ENCODE measurements around the gene TMCC3.
"Not testable (repeated sequence)": the region's sequence is repeated elsewhere in the genome, so short reads cannot be mapped to it uniquely, and the experiment has no call there.

The TMCC3 gene, protein sequence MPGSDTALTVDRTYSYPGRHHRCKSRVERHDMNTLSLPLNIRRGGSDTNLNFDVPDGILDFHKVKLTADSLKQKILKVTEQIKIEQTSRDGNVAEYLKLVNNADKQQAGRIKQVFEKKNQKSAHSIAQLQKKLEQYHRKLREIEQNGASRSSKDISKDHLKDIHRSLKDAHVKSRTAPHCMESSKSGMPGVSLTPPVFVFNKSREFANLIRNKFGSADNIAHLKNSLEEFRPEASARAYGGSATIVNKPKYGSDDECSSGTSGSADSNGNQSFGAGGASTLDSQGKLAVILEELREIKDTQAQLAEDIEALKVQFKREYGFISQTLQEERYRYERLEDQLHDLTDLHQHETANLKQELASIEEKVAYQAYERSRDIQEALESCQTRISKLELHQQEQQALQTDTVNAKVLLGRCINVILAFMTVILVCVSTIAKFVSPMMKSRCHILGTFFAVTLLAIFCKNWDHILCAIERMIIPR

DNA sequence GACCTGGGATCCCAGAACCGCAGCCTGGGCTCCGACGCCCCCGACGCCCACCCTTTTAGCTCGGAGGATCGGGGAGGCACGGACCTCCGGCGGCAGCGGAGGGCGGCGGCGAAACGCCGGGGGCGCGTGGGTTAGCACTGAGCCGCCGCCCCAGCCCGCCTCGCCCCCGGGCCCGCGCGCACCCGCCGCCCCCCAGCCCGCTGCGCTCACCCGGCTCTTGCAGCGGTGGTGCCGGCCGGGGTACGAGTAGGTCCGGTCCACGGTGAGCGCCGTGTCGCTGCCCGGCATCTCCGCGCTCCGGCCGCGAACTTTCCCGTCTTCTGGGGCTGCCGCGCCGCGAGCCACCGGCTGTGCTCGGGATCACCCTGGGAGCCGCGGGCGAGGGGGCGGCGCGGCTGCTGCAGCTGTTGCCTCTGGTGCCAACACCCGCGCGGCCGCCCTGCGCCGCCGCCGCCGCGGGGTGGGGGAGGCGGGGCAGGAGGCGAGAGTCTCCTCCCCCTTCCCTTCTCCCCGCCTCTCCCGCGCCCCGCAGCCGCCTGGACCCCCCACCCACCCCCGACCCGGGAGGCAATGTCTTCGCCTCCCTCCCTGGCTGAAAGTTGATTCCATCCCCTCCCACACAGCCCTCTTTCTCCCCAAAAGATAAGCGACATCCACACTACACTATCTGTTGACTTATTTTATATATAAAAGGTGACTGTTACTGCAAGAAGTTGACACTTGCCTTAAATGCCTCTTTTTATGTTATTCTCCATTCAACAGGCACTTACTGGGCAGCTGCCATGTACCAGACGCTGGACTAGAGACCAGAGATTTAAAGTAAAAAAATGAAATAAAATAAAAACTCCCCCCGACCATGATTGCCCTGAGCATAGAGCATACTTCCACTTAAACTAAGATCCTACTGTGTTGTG lies at the start of gene TMCC3:
TMCC3 (minus strand) TSS at position 415 of the 914 bp plus-strand sequence; CDS start at position 288, 127 bp downstream.
- DNase-seq (ENCODE audit: low read depth), result no peak

DNA sequence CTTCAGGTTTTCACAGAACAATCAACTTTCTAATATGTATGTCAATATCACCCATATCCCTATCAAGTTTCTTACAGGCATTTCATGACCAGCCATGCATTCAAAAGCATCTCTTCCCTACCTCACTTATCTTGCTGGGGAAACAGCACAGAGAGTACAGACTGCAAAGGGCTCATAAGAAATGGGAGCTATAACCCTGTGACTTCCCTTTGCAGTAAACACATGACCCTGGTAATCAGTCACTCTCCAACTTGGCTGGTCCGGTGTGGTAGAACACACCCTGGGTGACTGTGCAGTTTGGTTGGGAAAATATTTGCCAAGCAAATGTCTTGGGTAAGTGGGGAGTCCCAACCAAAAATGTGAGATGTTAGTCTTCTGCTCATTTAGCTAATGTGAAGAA lies 49.4 kb upstream of the TMCC3 start:
- DNase-seq (ENCODE audit: low read depth), result no peak

DNA sequence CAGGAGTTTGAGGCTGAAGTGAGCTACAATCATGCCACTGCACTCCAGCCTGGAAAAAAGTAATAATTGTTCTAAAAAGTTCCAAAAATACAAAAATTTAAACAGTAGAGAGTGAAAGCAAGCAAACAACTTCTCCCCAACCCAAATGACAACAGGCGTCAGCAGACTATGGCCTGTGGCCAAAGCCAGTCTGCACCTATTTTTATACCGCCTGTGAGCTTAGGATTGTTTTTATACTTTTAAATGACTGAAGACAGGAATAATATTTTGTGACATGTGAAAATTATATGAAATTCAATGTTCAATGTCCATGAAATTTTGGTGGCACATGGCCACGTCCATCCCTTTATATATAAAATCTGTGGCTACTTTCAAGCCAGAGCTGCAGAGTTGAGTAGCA lies 48.2 kb upstream of the TMCC3 start:
- DNase-seq (ENCODE audit: low read depth), result no peak

DNA sequence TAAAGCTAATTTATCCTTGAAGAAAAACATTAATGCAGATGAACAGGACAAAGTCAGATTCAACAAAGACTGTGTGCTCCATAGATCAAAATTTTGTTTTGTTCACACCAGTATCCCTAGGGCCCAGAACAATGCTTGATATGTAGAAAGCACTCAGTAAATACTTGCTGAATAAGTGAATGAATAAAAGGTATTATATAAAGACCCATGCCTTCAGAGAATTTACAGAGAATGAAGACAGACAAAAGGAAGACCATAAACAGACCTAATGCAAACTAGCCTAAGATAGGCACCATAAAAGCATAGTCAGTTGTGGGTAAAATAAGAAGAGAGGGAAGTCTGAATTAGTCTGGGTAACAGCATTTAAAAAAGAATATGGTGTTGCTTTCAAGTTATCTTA lies 47.3 kb upstream of the TMCC3 start:
- DNase-seq (ENCODE audit: low read depth), result no peak

DNA sequence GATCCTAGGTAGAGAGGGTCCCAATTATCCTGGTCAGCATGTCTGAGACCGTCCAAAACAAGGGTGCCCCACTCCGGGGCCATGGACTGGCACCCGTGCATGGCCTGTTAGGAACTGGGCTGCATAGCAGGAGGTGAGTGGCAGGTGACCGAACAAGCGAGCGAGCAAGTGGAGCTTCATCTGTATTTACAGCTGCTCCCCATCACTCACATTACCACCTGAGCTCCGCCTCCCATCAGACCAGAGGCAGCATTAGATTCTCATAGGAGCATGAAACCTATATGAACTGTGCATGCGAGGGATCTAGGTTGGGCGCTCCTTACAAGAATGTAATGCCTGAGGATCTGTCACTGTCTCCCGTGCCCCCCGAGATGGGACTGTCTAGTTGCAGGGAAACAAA lies 44.4 kb upstream of the TMCC3 start:
- DNase-seq (ENCODE audit: low read depth), result no peak

DNA sequence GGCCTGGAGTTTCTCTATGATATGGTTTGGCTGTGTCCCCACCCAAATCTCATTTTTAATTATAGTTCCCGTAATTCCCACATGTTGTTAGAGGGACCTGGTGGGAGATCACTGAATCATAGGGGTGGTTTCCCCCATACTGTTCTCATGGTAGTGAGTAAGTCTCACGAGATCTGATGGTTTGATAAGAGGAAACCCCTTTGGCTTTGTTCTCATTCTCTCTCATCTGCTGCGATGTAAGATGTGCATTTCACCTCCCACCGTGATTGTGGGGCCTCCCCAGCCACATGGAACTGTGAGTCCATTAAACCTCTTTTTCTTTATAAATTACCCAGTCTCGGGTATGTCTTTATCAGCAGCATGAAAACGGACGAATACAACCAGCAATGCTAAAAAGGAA lies 42.5 kb upstream of the TMCC3 start:
- not testable (repeated sequence) for DNase-seq (ENCODE audit: low read depth)

DNA sequence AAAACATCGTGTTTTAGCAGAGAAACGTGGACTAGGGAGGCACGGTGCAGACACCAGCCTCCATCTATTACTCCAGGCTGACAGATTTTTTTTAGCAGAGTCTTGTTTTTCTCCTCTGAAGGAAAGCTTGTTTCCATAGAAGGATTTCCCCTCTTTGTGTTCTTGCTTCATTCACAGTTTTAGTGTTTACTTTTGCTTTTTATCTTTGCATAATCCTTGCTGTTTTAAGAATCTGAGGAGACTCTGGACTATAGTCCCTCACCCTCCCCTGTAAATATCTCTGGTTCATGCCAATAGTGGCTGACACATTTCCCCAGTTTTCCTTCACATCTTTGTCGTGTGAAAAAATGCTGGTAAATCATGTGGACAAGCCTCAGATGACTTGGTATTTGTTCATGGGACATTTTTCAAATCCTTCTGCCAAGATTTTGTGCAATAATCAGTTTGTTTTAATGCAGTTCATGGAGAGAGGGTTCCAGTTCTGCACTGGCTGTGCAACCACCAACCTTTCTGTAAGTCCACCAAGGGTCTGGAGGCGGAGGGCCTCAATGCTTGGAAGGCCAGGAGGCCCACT lies 39.9 kb upstream of the TMCC3 start:
- DNase-seq (ENCODE audit: low read depth), result no peak

DNA sequence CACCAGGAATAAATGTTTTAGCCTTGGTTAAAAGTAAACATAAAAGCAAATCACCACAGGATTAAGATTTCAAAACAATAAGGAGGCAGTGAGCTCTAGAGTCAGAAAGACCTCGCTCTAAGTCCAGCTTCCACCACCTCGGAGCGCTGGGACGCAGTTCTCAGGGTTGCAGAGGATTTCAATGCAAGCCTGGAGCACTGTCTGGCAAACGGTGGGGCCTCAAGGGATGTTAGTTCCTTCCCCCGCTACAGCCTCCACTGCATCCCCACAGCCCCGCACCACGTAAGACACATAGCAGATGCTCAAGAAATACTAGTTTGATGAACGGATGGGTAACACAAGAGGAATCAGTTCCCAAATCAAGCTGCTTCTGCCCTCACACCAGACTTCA lies 39.3 kb upstream of the TMCC3 start:
- no peak for DNase-seq (ENCODE audit: low read depth)

DNA sequence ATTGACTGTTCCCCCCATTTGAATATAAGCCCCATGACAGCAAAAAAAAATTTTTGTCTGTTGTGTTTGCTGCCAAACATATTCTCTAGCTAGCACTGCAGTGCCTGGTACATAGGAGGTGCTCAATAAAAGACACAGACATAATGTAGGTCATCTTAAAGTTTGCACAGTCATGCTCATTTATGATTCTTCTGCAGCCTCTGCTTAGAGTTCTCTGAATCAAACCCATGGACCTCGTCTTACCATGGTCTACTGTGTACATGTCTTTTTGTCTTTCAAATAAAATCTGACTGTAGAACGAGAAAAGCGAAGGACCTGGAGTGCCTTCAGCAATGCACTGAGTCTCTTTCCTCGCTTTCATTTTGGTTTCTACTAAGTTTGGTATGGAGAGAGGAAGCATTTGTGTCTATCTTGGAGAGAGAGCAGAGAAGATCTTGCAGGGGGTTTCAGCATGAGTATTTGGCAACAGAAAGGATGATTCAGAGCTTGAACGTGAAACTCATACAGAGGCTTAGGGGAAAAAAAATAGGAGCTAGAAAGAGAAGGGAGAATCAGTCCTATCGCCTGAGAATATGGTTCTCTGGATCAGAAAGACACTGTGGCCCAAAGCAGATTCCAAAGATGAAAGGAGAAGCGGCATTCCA lies 38.8 kb upstream of the TMCC3 start:
- DNase-seq (ENCODE audit: low read depth), result no peak

DNA sequence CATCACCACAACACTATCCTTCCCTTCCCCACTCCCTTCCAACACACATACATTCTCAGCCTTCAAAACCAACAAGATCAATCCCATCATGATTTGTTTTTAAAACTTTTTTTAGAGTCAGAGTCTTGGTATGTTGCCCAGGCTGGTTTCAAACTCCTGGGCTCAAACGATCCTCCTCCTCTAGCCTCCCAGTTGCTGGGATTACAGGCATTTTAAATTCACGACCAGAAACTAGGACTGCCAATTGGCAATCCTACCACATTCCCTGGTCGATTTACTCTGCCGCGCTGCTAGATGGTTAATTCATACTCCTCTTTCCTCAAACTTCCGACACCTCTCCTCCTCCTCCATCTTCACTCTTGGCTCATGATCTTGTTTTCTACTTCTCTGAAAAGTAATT lies 37.5 kb upstream of the TMCC3 start:
- no peak for DNase-seq (ENCODE audit: low read depth)

DNA sequence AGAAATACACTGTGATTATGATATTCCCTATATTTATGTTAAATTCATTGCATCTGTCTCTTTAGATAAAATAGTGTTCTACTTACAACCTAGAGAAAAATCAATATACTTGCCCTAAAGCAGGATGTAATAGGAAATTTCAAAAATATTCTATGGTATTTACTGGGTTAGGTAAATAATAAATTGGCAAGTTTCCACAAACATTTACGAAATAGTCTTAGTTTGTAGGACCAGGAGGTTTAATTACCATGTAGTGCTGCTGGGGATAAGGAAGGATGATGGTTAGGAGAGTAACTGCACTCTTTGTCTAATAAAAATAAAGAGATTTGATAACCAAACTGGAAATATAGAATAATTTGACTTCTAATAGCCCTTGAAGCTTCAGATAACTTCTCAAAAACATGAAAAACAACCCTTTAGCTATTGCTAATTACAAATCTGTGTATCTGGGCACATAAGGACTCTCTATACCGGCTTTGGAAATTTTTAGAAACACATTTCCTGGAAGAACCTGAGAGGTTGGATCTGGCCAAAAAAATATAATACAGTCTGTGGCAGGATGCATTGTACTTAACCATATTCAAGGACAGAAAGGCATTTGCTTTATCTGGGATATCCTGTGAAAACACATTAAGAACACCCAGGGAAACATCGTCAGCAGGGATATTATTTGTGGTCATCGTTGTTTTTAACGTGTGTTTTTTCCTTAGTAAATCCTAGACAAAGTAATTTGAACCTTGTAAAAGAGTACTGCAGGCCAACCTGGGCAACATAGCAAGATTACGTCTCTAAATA lies 36.7 kb upstream of the TMCC3 start:
- no peak for DNase-seq (ENCODE audit: low read depth)

DNA sequence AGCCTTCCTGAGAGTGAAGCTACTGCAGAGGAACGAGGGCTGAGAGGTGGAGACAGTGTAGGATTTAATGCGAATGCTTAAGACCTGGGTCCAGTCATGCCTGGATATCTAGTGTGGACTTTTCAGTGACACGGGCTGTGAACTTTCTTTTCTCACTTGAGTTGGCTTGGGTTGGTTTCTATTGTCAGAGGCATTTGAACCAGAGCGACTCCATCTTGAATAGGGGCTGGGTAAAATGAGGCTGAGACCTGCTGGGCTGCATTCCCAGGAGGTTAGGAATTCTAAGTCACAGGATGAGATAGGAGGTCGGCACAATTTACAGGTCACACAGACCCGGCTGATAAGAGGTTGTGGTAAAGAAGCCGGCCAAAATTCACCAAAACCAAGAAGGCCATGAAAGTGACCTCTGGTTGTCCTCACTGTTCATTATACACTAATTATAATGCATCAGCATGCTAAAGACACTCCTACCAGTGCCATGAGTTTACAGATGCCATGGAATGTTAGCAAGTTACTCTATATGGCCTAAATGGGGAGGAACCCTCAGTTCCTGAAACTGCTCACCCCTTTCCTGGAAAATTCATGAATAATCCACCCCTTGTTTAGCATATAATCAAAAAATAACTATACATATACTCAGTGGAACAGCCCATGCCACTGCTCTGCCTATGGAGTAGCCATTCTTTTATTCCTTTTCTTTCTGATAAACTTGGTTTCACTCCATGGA lies 34.2 kb upstream of the TMCC3 start:
- DNase-seq (ENCODE audit: low read depth), result no peak

DNA sequence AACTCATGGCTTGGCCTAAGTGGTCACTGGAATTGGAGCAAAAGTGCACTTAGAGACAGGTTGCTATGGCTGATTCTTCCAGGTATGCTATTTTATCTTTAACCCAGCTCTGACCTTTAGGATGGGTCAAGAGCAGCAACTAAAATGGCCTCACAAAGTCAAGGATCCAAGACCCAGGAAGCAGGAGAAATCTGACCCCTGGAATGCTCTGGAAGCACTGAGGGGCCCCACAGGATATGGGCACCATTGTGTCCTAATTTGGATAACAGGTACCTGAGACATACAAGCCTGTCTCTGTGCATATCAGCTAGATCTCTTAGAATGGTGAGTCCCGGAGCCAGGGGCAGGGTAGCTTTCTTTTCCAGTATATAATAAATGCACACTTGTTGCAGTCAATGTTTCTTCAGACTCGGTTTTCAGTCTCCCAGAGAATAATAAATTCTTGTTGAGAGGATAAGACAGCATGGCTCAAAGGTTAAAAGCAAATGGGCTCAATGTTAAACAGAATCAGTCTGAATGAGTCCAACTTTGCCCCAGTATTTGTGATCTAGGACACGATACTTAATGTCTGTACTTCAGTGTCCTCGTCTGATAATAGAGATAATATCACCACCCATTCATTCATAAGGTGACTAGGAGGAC lies 29.3 kb upstream of the TMCC3 start:
- no peak for DNase-seq (ENCODE audit: low read depth)

DNA sequence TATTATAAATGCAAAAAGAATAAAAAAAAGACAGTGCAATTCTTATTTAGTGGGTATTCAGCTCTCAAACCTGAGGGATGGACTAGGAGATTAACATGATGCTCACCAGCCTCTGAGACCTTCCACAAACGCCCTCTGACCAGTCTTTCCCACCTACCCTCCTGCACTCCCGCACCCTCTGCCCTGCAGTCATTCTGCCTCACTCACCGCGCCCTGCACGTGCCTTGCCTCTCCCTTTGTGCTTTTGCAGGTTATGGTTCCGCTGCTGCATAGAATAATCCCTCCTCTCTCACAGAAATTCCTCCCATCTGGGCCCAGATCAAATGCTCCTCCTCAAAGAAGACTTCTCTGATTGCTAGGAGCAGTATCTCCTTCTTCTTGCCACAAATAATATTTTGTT lies 28.5 kb upstream of the TMCC3 start:
- no peak for DNase-seq (ENCODE audit: low read depth)

DNA sequence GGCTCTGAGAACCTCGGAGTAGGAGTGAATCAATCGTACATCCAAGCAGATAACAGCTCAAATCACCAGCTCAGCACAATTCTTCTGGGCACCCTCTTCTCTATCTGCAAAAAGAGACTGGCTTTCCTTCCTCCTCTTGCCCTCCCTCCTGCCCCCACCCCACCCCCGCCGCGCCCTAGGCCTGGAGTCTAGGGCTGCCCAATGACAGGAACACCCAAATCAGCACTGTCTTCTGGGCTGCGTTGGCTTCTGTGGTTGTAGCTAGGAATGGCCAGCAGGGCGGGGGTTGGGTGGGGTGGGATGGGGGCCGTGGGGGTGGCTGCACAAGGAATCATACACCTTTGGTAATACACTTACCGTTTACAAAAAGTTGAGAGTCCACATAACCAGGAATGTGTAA lies 28.0 kb upstream of the TMCC3 start:
- DNase-seq (ENCODE audit: low read depth), result no peak

DNA sequence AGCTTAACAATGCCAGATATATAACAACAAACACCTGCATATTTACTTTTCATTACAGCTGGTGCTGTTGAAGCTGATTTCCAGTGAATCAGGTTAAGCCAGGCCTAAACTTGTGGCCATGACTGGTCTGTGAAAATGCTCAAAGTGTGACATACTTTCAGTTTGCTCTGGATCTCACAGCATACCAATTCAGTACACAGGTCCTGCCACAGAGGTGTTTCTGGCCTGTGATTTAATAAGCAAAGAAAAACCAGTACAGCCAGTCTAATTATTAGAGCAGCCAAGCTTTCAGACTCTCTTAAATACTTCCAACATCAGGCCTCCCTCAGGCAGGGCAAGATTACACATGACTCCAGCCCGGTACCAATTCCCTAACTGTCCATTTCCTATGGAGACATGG lies 27.4 kb upstream of the TMCC3 start:
- DNase-seq (ENCODE audit: low read depth), result no peak

DNA sequence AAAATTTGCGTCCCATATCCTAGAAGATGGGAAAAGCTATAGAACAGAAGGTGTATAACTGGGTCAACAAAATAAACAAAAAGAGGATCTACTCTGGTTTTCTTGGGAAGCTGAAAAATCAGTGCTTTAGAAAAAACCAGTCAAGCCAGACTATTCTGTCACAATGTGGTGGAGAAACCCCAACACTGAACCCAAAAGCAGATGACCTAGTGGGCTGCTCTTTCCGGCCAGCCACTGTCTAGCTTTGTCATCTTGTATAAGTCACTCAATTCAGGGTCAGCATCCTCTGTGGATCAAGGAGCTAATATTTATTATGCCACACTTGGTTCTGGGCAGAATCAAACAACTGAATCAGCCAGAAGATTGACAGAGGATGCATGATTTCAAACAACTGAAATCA lies 26.6 kb upstream of the TMCC3 start:
- no peak for DNase-seq (ENCODE audit: low read depth)

DNA sequence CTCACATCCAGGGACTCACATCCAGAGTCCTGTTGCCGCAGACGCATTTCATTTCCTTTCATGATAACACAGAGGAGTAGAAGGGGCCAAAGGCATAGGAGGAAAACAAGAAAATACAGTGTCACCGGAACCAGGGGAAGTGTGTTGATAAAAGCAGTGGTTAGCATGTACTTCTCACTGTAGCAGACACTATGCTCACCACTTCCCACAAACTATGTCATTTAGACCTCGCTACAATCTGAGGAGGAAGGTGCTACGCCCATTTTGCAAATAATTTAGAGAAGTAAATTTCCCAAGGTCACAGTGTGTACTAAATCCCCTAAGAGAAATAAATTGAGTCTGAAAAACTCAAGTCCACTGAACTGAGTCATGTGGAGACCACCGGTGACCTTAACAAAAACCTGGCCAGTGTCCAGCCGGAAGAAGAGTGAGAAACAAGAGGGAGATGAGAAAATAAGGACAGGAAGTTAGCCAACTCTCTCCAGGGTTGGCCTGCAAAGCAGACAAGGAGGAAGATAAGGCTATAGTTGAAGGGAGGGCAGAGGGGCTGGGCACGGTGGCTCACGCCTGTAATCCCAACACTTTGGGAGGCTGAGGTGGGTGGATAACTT lies 25.8 kb upstream of the TMCC3 start:
- no peak for DNase-seq (ENCODE audit: low read depth)

DNA sequence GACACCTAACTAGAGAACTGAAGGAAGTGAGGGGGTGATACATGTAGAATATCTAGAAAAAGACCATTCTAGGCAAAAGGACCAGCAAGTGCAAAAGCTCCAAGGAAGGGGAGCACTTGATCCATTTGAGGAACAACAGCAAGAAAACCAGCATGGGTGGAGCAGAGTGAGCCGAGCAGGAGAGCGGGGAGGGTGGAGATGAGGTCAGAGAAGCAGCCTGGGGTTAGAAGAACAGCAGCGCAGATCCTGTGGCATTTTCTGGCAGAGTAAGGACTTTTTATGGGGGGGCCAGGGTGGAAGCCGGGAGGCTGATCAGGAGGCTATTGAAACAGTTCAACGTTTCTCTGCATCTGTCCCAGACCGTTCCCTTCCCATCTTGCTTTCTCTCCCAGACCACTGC lies 24.5 kb upstream of the TMCC3 start:
- no peak for DNase-seq (ENCODE audit: low read depth)

DNA sequence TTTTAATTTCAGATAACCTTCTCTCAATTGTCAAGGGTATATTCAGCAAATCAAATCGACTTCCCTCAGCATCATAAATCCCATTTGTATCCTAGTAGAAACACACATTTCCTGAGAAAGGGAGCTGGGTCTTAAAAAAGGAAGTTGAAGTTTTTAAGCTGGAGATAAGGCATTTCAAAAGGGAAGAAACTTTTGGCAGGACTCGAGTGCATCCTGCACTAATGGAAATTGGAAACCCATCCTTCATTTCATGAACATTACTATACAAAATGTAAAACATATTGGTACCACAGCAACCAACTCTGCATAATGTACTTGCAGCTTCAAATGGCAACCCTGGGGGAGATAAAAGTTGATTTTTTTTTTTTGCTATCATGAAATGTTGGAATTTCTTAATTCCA lies 23.7 kb upstream of the TMCC3 start:
- no peak for DNase-seq (ENCODE audit: low read depth)

Data from GM04504 (cell line).